H9 (cell line): ENCODE results near the gene ZBTB25. TPM values are rescaled to one million over a fixed set of nuclear protein-coding genes. Genes with fewer than 3 reads are reported as not detected.

ENCODE experiments used
- DNase-seq: peaks from one replicate; pipeline ENCODE4 v3.0.0-alpha.2; 2017
- H2AFZ ChIP-seq: one replicate; pipeline ENCODE4 v1.6.1; 2013; ENCODE audit warnings: mild to moderate bottlenecking, low read length, control low read depth, moderate library complexity
- H2AK5ac ChIP-seq: 2 replicates; pipeline ENCODE4 v1.6.1; 2013; ENCODE audit warnings: low read length, control low read depth, mixed read lengths; ENCODE audit not compliant: insufficient read length
- H2BK120ac ChIP-seq: one replicate; pipeline ENCODE4 v1.6.1; 2013; ENCODE audit warnings: low read depth, mild to moderate bottlenecking, low read length, control low read depth, inconsistent platforms; ENCODE audit not compliant: poor library complexity, severe bottlenecking
- H2BK12ac ChIP-seq: 2 replicates; pipeline ENCODE4 v1.6.1; 2013; ENCODE audit warnings: low read length, control low read depth, mixed read lengths, low read depth; ENCODE audit not compliant: insufficient read length
- H2BK15ac ChIP-seq: 2 replicates; pipeline ENCODE4 v1.6.1; 2013; ENCODE audit warnings: low read depth, low read length, control low read depth
- H2BK20ac ChIP-seq: one replicate; pipeline ENCODE4 v1.6.1; 2013; ENCODE audit warnings: low read depth, mild to moderate bottlenecking, low read length, control low read depth, inconsistent platforms; ENCODE audit not compliant: poor library complexity, severe bottlenecking
- H2BK5ac ChIP-seq: 2 replicates; pipeline ENCODE4 v1.6.1; 2013; ENCODE audit warnings: low read length, control low read depth, mixed read lengths; ENCODE audit not compliant: insufficient read length
- H3K14ac ChIP-seq: 2 replicates; pipeline ENCODE4 v1.6.1; 2013; ENCODE audit warnings: low read length, control low read depth; ENCODE audit not compliant: insufficient read depth
- H3K18ac ChIP-seq: 2 replicates; pipeline ENCODE4 v1.6.1; 2013; ENCODE audit warnings: low read depth, mild to moderate bottlenecking, mixed read lengths, low read length, control low read depth; ENCODE audit not compliant: insufficient read length
- H3K23ac ChIP-seq: 2 replicates; pipeline ENCODE4 v1.6.1; 2013; ENCODE audit warnings: low read length, control low read depth, mixed read lengths, low read depth; ENCODE audit not compliant: insufficient read length
- H3K23me2 ChIP-seq: 2 replicates; pipeline ENCODE4 v1.6.1; 2013; ENCODE audit warnings: low read depth, mild to moderate bottlenecking, mixed read lengths, low read length, control low read depth; ENCODE audit not compliant: insufficient read length, poor library complexity, severe bottlenecking
- H3K27ac ChIP-seq: 2 replicates; pipeline ENCODE4 v1.5.1; 2013; ENCODE audit warnings: low read length, control low read depth, mixed read lengths, low read depth; ENCODE audit not compliant: insufficient read length
- H3K27me3 ChIP-seq: 2 replicates; pipeline ENCODE4 v1.6.1; 2013; ENCODE audit warnings: low read length, control low read depth, inconsistent platforms; ENCODE audit not compliant: insufficient read depth
- H3K4ac ChIP-seq: 2 replicates; pipeline ENCODE4 v1.6.1; 2013; ENCODE audit warnings: low read depth, mild to moderate bottlenecking, control low read depth, inconsistent platforms, low read length, moderate library complexity
- H3K4me1 ChIP-seq: 2 replicates; pipeline ENCODE4 v1.6.1; 2013; ENCODE audit warnings: low read length, control low read depth, inconsistent platforms; ENCODE audit not compliant: insufficient read depth
- H3K4me2 ChIP-seq: 2 replicates; pipeline ENCODE4 v1.6.1; 2013; ENCODE audit warnings: low read length, control low read depth, mixed read lengths; ENCODE audit not compliant: insufficient read length, insufficient read depth
- H3K56ac ChIP-seq: 2 replicates; pipeline ENCODE4 v1.6.1; 2013; ENCODE audit warnings: low read depth, mild to moderate bottlenecking, mixed read lengths, low read length, control low read depth; ENCODE audit not compliant: insufficient read length
- H3K79me1 ChIP-seq: 2 replicates; pipeline ENCODE4 v1.6.1; 2013; ENCODE audit warnings: low read depth, mild to moderate bottlenecking, moderate library complexity, low read length, control low read depth, inconsistent platforms; ENCODE audit not compliant: insufficient read depth, poor library complexity, severe bottlenecking
- H3K79me2 ChIP-seq: 2 replicates; pipeline ENCODE4 v1.6.1; 2013; ENCODE audit warnings: low read length, control low read depth, inconsistent platforms; ENCODE audit not compliant: insufficient read depth
- H3K9ac ChIP-seq: 2 replicates; pipeline ENCODE4 v1.6.1; 2013; ENCODE audit warnings: low read length, control low read depth, mixed read lengths; ENCODE audit not compliant: insufficient read length; ENCODE audit errors: extremely low read depth
- H3K9me3 ChIP-seq: one replicate; pipeline ENCODE4 v1.6.1; 2013; ENCODE audit warnings: low read depth, low read length, inconsistent platforms; ENCODE audit not compliant: control insufficient read depth
- H3T11ph ChIP-seq: one replicate; pipeline ENCODE4 v1.6.1; 2013; ENCODE audit warnings: mild to moderate bottlenecking, low read length, control low read depth, inconsistent platforms
- H4K20me1 ChIP-seq: one replicate; pipeline ENCODE4 v1.6.1; 2013; ENCODE audit not compliant: control insufficient read depth, insufficient read length, insufficient read depth
- H4K5ac ChIP-seq: 2 replicates; pipeline ENCODE4 v1.6.1; 2013; ENCODE audit warnings: low read depth, mild to moderate bottlenecking, mixed read lengths, low read length, control low read depth; ENCODE audit not compliant: insufficient read length
- H4K8ac ChIP-seq: replicated peaks from 2 replicates; pipeline ENCODE4 v1.6.1; 2013; ENCODE audit warnings: low read length, control low read depth, mixed read lengths, low read depth; ENCODE audit not compliant: insufficient read length
- H4K91ac ChIP-seq: 2 replicates; pipeline ENCODE4 v1.6.1; 2013; ENCODE audit warnings: low read depth, mild to moderate bottlenecking, moderate library complexity, mixed read lengths, low read length, control low read depth; ENCODE audit not compliant: insufficient read length
- H3K27ac Mint-ChIP-seq, 3 experiments: 2 replicates in 2 of 3; 3 replicates in 1 of 3; pipeline ENCODE4 v1.8.0; 2020 to 2021; ENCODE audit warnings: mixed read lengths in 3 of 3, mild to moderate bottlenecking in 1 of 3, moderate library complexity in 1 of 3
- H3K27me3 Mint-ChIP-seq: 2 replicates; pipeline ENCODE4 v1.8.0; 2021; ENCODE audit warnings: low read depth, mild to moderate bottlenecking, moderate library complexity, mixed read lengths
- H3K36me3 Mint-ChIP-seq, 3 experiments: 2 replicates in 2 of 3; 3 replicates in 1 of 3; pipeline ENCODE4 v1.8.0; 2020 to 2021; ENCODE audit warnings: low read depth in 3 of 3, mixed read lengths in 3 of 3; ENCODE audit not compliant: insufficient read depth in 1 of 3
- H3K4me1 Mint-ChIP-seq, 2 experiments: 2 replicates each; pipeline ENCODE4 v1.8.0; 2020; ENCODE audit warnings: mixed read lengths in 2 of 2
- H3K4me3 Mint-ChIP-seq, 2 experiments: 2 replicates in 1 of 2; 3 replicates in 1 of 2; pipeline ENCODE4 v1.8.0; 2020 to 2021; ENCODE audit warnings: mild to moderate bottlenecking in 2 of 2, mixed read lengths in 2 of 2, moderate library complexity in 1 of 2
- H3K9me3 Mint-ChIP-seq, 2 experiments: 2 replicates in 1 of 2; 3 replicates in 1 of 2; pipeline ENCODE4 v1.8.0; 2020; ENCODE audit warnings: mild to moderate bottlenecking in 2 of 2, mixed read lengths in 2 of 2, moderate library complexity in 1 of 2
- WGBS: extraction: QIAGEN DNeasy Blood & Tissue Kit; methylation state at CpG from one replicate; pipeline ENCODE4 v1.1.7; 2013; ENCODE audit warnings: missing lambda C conversion rate, low lambda C conversion rate, mixed read lengths; ENCODE audit not compliant: insufficient read length; ENCODE audit errors: extremely low coverage; 5-methylcytosine and 5-hydroxymethylcytosine counted together
- total RNA-seq: library from RNA; stranded (reverse); gene quantifications from 2 replicates; pipeline ENCODE4 v1.2.1, GENCODE V29; 2021
- TF ChIP-seq, protein P1 (sequence below): fragments of 200-600 bp; sonication (generic); conservative IDR thresholded peaks from 3 replicates; pipeline ENCODE4 v1.8.0; 2021; ENCODE audit warnings: antibody characterized with exemption, mild to moderate bottlenecking

ZBTB25 gene
- total RNA-seq, 1 experiment from 2014 or later = 8.2 TPM

DNA sequence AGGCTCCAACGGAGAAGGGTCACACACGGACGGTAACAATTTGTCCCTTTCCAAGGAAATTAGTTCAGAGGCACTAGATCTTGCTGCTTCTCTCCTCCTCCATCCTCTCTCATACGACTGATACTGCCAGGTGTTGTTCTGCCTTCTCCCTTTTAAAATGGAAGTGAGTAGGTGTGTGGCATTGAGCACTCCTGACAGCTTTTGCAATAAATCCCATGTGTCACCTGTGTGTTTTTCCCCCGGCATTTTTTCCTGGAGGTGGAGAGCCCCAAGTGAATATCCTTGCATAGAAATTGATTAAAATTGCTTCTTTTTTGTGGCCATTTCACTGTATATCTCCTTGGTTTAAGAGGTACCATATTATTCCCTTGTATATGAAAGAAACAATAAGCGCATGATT is 64.5 kb downstream of the ZBTB25 start:
- Histone ChIP-seq H3K4me1 (no peaks in the 10 kb centered on the region), H3K4me2 (no peak overlapping the region), H3T11ph (no peak overlapping the region), H3K23me2 (no peaks in the 10 kb centered on the region), H3K18ac (no peak overlapping the region), H3K9me3 (no peaks in the 10 kb centered on the region), H3K27ac (no peak overlapping the region), H2BK5ac (no peak overlapping the region), H3K23ac (no peak overlapping the region), H2AK5ac (no peak overlapping the region), H3K79me2 (no peaks in the 10 kb centered on the region), H4K20me1 (no peaks in the 10 kb centered on the region), H2AFZ (no peak overlapping the region), H2BK20ac (no peak overlapping the region), H3K56ac (no peak overlapping the region), H4K91ac (no peak overlapping the region), H3K79me1 (no peaks in the 10 kb centered on the region), H2BK12ac (no peak overlapping the region), H4K8ac (no peak overlapping the region), H3K27me3 (no peaks in the 10 kb centered on the region), H2BK15ac (no peak overlapping the region), H2BK120ac (no peak overlapping the region), H3K9ac (no peak overlapping the region), H4K5ac (no peak overlapping the region), H3K14ac (no peak overlapping the region), H3K4ac (no peak overlapping the region)
- H3K36me3 Mint-ChIP-seq = peaks cover 39 to 92% (median 73%) of the 10 kb centered on the region in 3 experiments
- H3K27me3 Mint-ChIP-seq = no peaks in the 10 kb centered on the region
- 0 out of 7 replicates have a peak overlapping the region, but pooled peaks of 1 of the 3 experiments have one; percentile 5 for H3K27ac Mint-ChIP-seq
- no peak for DNase-seq
- WGBS = no CpG with 5 or more reads among the region's 6 CpGs
- no peaks in the 10 kb centered on the region for H3K9me3 Mint-ChIP-seq
- no peak overlapping the region for H3K4me3 Mint-ChIP-seq
- no peaks in the 10 kb centered on the region for H3K4me1 Mint-ChIP-seq
- TF ChIP-seq, protein P1, sequence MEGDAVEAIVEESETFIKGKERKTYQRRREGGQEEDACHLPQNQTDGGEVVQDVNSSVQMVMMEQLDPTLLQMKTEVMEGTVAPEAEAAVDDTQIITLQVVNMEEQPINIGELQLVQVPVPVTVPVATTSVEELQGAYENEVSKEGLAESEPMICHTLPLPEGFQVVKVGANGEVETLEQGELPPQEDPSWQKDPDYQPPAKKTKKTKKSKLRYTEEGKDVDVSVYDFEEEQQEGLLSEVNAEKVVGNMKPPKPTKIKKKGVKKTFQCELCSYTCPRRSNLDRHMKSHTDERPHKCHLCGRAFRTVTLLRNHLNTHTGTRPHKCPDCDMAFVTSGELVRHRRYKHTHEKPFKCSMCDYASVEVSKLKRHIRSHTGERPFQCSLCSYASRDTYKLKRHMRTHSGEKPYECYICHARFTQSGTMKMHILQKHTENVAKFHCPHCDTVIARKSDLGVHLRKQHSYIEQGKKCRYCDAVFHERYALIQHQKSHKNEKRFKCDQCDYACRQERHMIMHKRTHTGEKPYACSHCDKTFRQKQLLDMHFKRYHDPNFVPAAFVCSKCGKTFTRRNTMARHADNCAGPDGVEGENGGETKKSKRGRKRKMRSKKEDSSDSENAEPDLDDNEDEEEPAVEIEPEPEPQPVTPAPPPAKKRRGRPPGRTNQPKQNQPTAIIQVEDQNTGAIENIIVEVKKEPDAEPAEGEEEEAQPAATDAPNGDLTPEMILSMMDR = no peak
